Measurements from ENCODE around the gene DTYMK. TPM values are rescaled to one million over a fixed set of nuclear protein-coding genes. Genes with fewer than 3 reads are reported as not detected.

Gene DTYMK
- total and polyA plus RNA-seq, 2 of the 8 experiments (the other 6 are each of a cell fraction or from before 2014, with no cell fraction given): 58.3 to 69.9 TPM

GRCh38 chr2:241653210-241653750 lies 33.3 kb downstream of the DTYMK start (continued):
- no peak for TF ChIP-seq TCF12 (IDR thresholded peaks at IDR 0.05; ENCODE audit: low read depth, low read length)
